ENCODE results near the gene DNAI4.

The DNAI4 gene

GRCh38 chr1:66937529-66938234 lies 13.0 kb upstream of the DNAI4 start:
- H3K4me3 Mint-ChIP-seq, result no peak overlapping the region
- H3K9me3 Mint-ChIP-seq, result no peaks in the 10 kb centered on the region
- no peaks in the 10 kb centered on the region for H3K27me3 Mint-ChIP-seq
- peaks cover 37% of the 10 kb centered on the region for H3K36me3 Mint-ChIP-seq (ENCODE audit: low read depth)
- peaks cover 91% of the 10 kb centered on the region for H3K4me1 Mint-ChIP-seq
- ATAC-seq (no peak), DNase-seq (no peak)
- H3K27ac Mint-ChIP-seq, result peak overlapping the region; percentile 68

- no peaks in the 10 kb centered on the region for H3K27me3 Mint-ChIP-seq
- H3K9me3 Mint-ChIP-seq, result no peaks in the 10 kb centered on the region
- ATAC-seq, result no peak
- peak overlapping the region; percentile 73 for H3K27ac Mint-ChIP-seq
- peaks cover 78% of the 10 kb centered on the region for H3K4me1 Mint-ChIP-seq
- no peak for DNase-seq
- H3K36me3 Mint-ChIP-seq (ENCODE audit: low read depth), result peaks cover 24% of the 10 kb centered on the region
- H3K4me3 Mint-ChIP-seq, result peak overlapping the region; percentile 94
Observed at GRCh38 chr1:66933887-66934700, 9.4 kb upstream of the DNAI4 start.

GRCh38 chr1:66932291-66932690 lies 7.6 kb upstream of the DNAI4 start:
- no peak for ATAC-seq
- Mint-ChIP-seq H3K4me1 (peaks cover 74% of the 10 kb centered on the region), H3K4me3 (peak overlapping the region; percentile 94), H3K27ac (peak overlapping the region; percentile 85), H3K36me3 (ENCODE audit: low read depth) (peaks cover 27% of the 10 kb centered on the region), H3K27me3 (no peaks in the 10 kb centered on the region), H3K9me3 (no peaks in the 10 kb centered on the region)
- no peak for DNase-seq

- DNase-seq, result no peak
- Mint-ChIP-seq H3K27ac (peak overlapping the region; percentile 93), H3K36me3 (ENCODE audit: low read depth) (peaks cover 23% of the 10 kb centered on the region), H3K4me3 (peak overlapping the region; percentile 94), H3K27me3 (no peaks in the 10 kb centered on the region), H3K4me1 (peaks cover 71% of the 10 kb centered on the region), H3K9me3 (no peaks in the 10 kb centered on the region)
- no peak for ATAC-seq
Observed at GRCh38 chr1:66931590-66931989, 6.9 kb upstream of the DNAI4 start.

GRCh38 chr1:66930823-66931174 lies 6.1 kb upstream of the DNAI4 start:
- Mint-ChIP-seq H3K27ac (peak overlapping the region; percentile 93), H3K4me1 (peaks cover 71% of the 10 kb centered on the region), H3K27me3 (no peaks in the 10 kb centered on the region), H3K4me3 (peak overlapping the region; percentile 94), H3K36me3 (ENCODE audit: low read depth) (peaks cover 25% of the 10 kb centered on the region), H3K9me3 (no peaks in the 10 kb centered on the region)
- no peak for DNase-seq
- ATAC-seq, result no peak

DNA sequence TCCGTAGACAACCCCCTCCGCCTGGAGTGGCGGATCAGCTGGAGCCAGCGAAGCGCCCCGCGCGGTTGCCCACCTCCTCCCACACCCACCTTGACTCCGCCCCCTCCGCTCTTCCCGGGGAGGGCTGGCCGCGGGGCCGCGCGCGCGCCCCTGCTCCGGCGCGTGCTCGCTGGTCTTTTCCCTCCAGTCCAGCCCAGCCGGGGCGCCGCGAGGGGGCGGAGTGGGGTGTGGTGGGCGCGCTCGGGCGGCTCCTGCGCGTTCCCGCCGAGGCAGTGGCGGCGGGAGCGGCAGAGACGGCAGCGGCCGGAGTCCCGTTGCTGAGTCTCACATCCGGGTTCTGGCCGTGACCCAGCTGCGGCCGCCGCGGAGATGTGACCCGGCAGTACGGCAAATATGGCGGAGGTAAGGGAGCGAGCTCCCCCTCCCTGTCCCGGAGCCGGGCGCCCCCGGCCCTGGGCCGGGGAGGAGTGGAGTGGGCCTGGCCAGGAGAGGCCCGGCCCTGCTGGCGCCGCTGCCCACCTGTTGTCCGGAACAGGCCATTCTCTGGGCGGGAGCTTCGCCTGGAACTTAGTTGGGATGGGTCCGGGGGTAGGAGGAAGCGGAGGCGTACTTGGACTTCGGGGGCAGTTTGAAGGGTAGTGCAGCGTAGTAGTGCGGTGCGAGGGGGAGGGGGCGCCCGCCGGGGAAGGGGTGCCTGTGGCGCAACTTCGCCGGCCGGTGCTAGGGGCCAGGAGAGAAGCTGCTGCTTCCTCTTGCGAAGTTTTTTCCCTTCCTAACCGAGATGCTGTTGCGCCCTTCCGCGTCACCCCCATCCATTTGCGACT lies 5.6 kb upstream of the DNAI4 start:
- H3K27me3 Mint-ChIP-seq, result no peaks in the 10 kb centered on the region
- no peaks in the 10 kb centered on the region for H3K9me3 Mint-ChIP-seq
- peak; percentile 77 for ATAC-seq
- peaks cover 26% of the 10 kb centered on the region for H3K36me3 Mint-ChIP-seq (ENCODE audit: low read depth)
- peaks cover 69% of the 10 kb centered on the region for H3K4me1 Mint-ChIP-seq
- DNase-seq, result peak; percentile 95
- H3K4me3 Mint-ChIP-seq, result peak overlapping the region; percentile 94
- peak overlapping the region; percentile 93 for H3K27ac Mint-ChIP-seq

DNA sequence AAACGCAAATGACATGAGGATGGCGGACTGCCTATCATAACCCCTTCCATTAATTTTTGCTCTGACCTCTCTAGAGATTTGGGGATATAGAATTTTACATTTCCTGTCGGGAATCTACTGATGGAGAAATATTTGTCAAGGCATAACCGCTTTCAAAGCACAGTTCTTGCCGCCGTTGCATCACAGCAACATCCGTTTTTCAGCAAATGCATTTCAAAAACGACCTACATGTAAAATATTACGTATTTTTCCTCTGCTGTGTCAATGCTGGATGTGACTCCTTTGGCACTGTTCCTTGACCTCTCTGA lies 5.0 kb upstream of the DNAI4 start:
- Mint-ChIP-seq H3K4me1 (peaks cover 66% of the 10 kb centered on the region), H3K27ac (peak overlapping the region; percentile 93), H3K27me3 (no peaks in the 10 kb centered on the region)

GRCh38 chr1:66929146-66929688 lies 4.6 kb upstream of the DNAI4 start:
- Mint-ChIP-seq H3K27me3 (no peaks in the 10 kb centered on the region), H3K4me3 (peak overlapping the region; percentile 94), H3K36me3 (ENCODE audit: low read depth) (peaks cover 28% of the 10 kb centered on the region), H3K9me3 (no peaks in the 10 kb centered on the region), H3K27ac (peak overlapping the region; percentile 93), H3K4me1 (peaks cover 63% of the 10 kb centered on the region)
- ATAC-seq (no peak), DNase-seq (no peak)

More for the DNA sequence above, 5.0 kb upstream of the DNAI4 start:
- Mint-ChIP-seq H3K4me3 (peak overlapping the region; percentile 94), H3K9me3 (no peaks in the 10 kb centered on the region), H3K36me3 (ENCODE audit: low read depth) (peaks cover 28% of the 10 kb centered on the region)
- no peak for DNase-seq
- no peak for ATAC-seq

DNA sequence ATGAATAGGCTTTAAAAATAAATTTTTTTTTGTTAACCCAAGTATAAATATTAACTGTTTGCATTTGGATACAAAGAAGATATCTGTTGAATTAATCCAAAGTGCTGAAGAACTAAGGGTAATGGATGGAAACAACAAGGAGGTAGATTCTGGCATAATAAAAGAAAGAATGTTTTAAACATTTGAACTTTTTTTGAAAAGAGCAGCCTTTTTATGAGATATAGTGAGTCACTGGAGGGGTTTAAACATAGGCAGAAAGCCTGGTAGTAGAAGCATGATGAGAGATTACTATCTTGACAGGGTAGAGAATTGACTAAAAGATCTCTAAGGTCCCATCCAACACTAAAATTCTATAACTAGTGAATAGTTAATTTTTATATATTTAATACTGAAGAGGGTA lies 2.9 kb upstream of the DNAI4 start:
- DNase-seq (no peak), ATAC-seq (no peak)
- Mint-ChIP-seq H3K4me3 (no peak overlapping the region), H3K27me3 (no peaks in the 10 kb centered on the region), H3K27ac (no peak overlapping the region), H3K9me3 (no peaks in the 10 kb centered on the region), H3K36me3 (ENCODE audit: low read depth) (peaks cover 24% of the 10 kb centered on the region), H3K4me1 (peaks cover 60% of the 10 kb centered on the region)

DNA sequence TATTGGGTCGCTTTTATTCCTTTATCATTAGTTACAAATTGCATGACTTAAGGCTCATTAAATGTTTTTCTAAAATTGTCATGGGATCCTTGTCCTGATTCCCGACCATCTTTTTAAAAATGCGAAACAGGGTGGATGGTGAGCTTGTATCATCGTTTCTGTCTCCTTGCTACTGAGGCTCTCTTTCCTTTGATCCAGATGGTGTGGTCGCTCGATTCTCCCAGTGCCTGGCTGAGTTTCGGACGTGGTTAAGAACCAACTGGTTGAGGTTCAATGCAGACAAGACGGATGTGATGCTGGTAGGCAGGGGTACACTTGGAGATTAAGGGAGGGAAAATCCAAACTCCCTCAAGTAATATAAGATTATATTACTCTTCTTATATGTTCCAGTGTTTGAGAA lies 1.3 kb upstream of the DNAI4 start:
- no peak for DNase-seq
- ATAC-seq, result no peak
- no peaks in the 10 kb centered on the region for H3K27me3 Mint-ChIP-seq
- H3K9me3 Mint-ChIP-seq, result no peaks in the 10 kb centered on the region
- H3K4me3 Mint-ChIP-seq, result peak overlapping the region; percentile 93
- H3K36me3 Mint-ChIP-seq (ENCODE audit: low read depth), result peaks cover 17% of the 10 kb centered on the region
- peak overlapping the region; percentile 91 for H3K27ac Mint-ChIP-seq
- peaks cover 54% of the 10 kb centered on the region for H3K4me1 Mint-ChIP-seq

DNA sequence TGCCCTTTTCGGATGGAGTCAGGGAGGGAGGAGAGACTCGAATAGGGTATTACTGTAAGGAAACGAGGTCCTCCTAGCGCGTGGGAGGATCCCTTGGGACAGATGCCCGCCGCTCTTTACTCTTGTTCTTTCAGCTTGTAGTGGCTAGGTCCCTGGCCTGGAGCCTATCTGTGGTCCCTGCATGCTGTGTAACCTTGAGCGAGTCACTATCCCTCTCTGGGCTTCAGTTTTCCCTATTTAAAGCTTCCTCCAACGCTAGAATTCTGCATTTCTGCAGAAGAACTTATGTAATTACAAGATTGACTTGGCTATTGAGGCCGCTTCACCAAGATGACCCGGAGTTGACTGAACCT lies 878 bp upstream of the DNAI4 start:
- no peaks in the 10 kb centered on the region for H3K27me3 Mint-ChIP-seq
- H3K36me3 Mint-ChIP-seq (ENCODE audit: low read depth), result peaks cover 17% of the 10 kb centered on the region
- peak overlapping the region; percentile 93 for H3K4me3 Mint-ChIP-seq
- peak overlapping the region; percentile 91 for H3K27ac Mint-ChIP-seq
- ATAC-seq (no peak), DNase-seq (no peak)
- peaks cover 54% of the 10 kb centered on the region for H3K4me1 Mint-ChIP-seq
- H3K9me3 Mint-ChIP-seq, result no peaks in the 10 kb centered on the region

DNA sequence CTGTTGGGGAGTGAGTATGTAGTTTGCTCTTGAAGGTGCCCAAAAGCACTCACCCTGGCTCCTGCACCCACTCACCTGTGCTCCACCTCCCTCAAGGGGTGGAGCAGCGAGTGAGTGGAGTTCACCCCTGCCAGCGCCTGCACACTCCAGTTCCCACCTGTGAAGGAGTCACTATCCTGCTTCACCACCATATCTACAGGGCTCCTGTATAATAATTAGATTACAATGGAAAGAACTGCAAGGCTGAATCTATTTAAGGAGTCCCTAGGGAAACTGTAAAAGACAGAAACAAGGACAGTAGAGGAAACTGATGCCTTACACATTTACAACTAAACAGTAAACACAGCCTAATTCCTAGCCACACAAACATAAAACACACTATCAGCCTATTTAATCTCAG lies 4.1 kb downstream of the DNAI4 start:
- no peak for ATAC-seq

GRCh38 chr1:66919828-66920227 lies 4.8 kb downstream of the DNAI4 start:
- ATAC-seq (no peak), DNase-seq (no peak)
- Mint-ChIP-seq H3K9me3 (peaks cover 14% of the 10 kb centered on the region), H3K4me3 (no peak overlapping the region), H3K27ac (no peak overlapping the region), H3K36me3 (ENCODE audit: low read depth) (peaks cover 26% of the 10 kb centered on the region), H3K27me3 (no peaks in the 10 kb centered on the region), H3K4me1 (peaks cover 17% of the 10 kb centered on the region)

More for the DNA sequence above, 4.1 kb downstream of the DNAI4 start:
- Mint-ChIP-seq H3K27me3 (no peaks in the 10 kb centered on the region), H3K4me1 (peaks cover 21% of the 10 kb centered on the region), H3K9me3 (peaks cover 14% of the 10 kb centered on the region), H3K4me3 (no peak overlapping the region), H3K27ac (no peak overlapping the region), H3K36me3 (ENCODE audit: low read depth) (peaks cover 29% of the 10 kb centered on the region)
- DNase-seq, result no peak

GRCh38 chr1:66919063-66919462 lies 5.6 kb downstream of the DNAI4 start:
- no peak overlapping the region for H3K27ac Mint-ChIP-seq
- no peak overlapping the region for H3K4me3 Mint-ChIP-seq
- H3K4me1 Mint-ChIP-seq, result peaks cover 17% of the 10 kb centered on the region
- H3K36me3 Mint-ChIP-seq (ENCODE audit: low read depth), result peaks cover 26% of the 10 kb centered on the region
- ATAC-seq (no peak), DNase-seq (no peak)
- H3K9me3 Mint-ChIP-seq, result peaks cover 14% of the 10 kb centered on the region
- no peaks in the 10 kb centered on the region for H3K27me3 Mint-ChIP-seq
